MG63 (cell line): ENCODE measurements around the gene EPN2. TPM values are rescaled to one million over a fixed set of nuclear protein-coding genes. Genes with fewer than 3 reads are reported as not detected.

Experiments used
- DNase-seq: peaks from one replicate; pipeline ENCODE4 v3.0.0-alpha.2; 2020
- H3K27me3 ChIP-seq: fragments of 250-450 bp; sonication (Bioruptor Pico); 2 replicates; pipeline ENCODE4 v1.5.1; 2020; ENCODE audit warnings: mild to moderate bottlenecking, moderate library complexity
- H3K36me3 ChIP-seq: fragments of 250-450 bp; sonication (Bioruptor Pico); 2 replicates; pipeline ENCODE4 v1.5.1; 2020; ENCODE audit warnings: mild to moderate bottlenecking, moderate library complexity
- H3K4me3 ChIP-seq: fragments of 250-450 bp; sonication (Bioruptor Pico); 2 replicates; pipeline ENCODE4 v1.5.1; 2020; ENCODE audit warnings: mild to moderate bottlenecking, moderate library complexity
- H3K9me3 ChIP-seq: fragments of 250-450 bp; sonication (Bioruptor Pico); 2 replicates; pipeline ENCODE4 v1.5.1; 2020; ENCODE audit warnings: mild to moderate bottlenecking, moderate library complexity
- total RNA-seq: library from RNA; depleted of rRNA; stranded (reverse); fragments of >200 nt; shearing (Covaris generic); gene quantifications from 2 replicates; pipeline ENCODE4 v1.2.3, GENCODE V29; 2014; ENCODE audit warnings: low replicate concordance

Gene EPN2
- total RNA-seq, 1 experiment from 2014 or later = 16.4 TPM

DNA sequence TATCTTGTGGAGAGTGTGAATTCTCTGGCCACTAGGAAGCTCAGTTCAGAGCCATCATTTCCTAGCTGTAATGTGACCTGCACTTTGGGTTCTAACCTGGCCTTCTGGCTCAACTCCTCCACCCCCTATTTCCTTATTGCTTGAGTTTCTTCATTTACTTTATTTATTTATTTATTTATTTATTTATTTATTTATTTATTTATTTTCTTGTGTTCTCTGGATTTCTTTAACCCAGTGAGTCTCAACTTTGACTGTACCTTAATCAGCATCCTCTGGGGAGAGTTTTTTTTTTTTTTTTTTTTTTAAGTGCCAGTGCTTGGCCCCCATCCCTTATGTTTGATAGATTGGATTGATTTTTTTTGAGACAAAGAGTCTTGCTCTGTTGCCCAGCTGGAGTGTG is 18.1 kb downstream of the EPN2 start:
- H3K27me3 ChIP-seq = no peaks in the 10 kb centered on the region
- no peak for DNase-seq
- H3K4me3 ChIP-seq = no peak overlapping the region
- H3K9me3 ChIP-seq = no peaks in the 10 kb centered on the region
- H3K36me3 ChIP-seq = no peaks in the 10 kb centered on the region

DNA sequence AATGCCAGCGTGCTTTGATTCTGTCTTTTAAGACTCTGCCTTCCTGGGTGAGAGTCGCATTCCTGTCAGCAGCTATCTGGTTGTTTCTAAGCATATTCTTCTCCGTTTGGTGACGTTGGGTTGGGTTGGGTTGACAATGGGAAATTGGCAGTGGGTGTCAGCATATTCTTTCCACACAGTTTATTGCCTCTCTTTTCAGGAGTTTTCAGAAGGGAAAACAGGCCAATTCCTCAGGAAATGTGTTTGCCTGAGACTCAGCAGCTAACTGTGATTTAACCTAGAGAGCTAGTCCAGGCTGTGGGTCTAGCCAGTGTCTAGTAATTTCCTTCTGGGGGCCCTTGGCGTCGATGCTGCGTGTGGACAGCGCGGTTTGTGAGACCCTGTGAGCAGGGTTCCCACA is 21.2 kb downstream of the EPN2 start:
- DNase-seq = no peak
- Histone ChIP-seq H3K27me3 (no peaks in the 10 kb centered on the region), H3K9me3 (no peaks in the 10 kb centered on the region)

DNA sequence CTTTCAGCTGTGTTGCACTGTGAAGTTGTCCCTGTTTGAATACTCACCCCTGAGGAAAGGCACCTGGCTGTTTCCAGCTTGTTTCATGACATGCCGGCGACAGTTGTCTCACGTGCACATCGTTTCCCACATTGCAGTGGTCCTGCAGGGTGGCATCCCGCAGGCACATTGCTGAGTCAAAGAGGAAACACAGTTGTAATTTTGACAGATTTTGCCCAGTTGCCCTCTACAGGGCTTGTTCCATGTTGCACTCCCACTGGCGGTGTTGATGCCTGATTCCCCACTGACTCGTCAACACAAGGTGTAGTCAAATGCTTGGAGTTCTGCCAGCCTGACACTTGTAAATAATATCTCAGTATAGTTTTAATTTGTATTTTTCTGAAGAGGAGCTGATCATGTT is 23.8 kb downstream of the EPN2 start:
- no peaks in the 10 kb centered on the region for H3K9me3 ChIP-seq
- H3K36me3 ChIP-seq = no peaks in the 10 kb centered on the region
- no peaks in the 10 kb centered on the region for H3K27me3 ChIP-seq
- peak; percentile 8 for DNase-seq
- H3K4me3 ChIP-seq = no peak overlapping the region

More for the DNA sequence above, 21.2 kb downstream of the EPN2 start:
- Histone ChIP-seq H3K36me3 (no peaks in the 10 kb centered on the region), H3K4me3 (no peak overlapping the region)

GRCh38 chr17:19261426-19261825 is 24.3 kb downstream of the EPN2 start:
- H3K4me3 ChIP-seq = no peak overlapping the region
- no peaks in the 10 kb centered on the region for H3K36me3 ChIP-seq
- no peaks in the 10 kb centered on the region for H3K9me3 ChIP-seq
- no peak for DNase-seq
- H3K27me3 ChIP-seq = no peaks in the 10 kb centered on the region

DNA sequence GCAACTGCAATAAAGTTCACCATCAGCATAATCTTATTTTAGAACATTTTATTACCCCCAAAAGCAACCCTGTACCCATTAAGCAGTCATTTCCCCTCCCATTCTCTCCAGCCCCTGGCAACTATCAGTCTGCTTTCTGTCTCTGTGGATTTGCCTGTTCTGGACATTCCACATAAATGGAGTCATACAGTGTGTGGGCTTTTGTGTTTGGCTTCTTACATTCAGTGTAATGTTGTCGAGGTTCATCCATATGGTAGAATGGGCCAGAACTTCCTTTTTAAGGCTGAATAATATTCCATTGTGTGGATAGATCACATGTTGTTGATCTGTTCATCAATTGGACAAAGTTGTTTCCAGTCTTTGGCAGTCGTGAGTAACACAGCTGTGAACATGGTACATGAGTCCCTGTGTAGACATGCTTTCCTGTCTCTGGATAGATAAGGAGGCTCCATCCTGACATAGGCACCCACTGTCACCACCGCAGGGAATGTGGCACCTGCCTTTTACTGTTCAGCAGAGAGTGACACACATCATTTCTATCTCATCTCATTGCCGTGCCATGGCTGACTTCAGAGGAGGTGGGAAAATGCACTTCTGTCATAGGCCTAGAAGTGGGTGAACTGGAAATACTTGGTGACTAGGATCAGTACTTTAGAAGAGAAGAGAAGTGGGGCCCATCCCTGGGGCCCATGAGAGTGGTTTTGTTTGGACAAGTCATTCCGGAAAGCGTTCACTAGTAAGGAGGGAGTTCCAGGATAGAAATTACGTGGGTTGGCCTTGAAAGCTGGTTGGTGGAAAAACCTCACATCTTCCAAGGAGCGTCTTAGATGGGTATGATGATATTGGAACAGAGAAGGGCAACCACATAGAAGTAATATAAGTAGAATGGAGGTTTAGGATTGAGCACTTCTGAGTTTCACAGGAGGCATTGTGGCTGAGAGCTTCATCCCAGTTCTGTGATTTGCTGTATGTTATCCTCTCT is 25.8 kb downstream of the EPN2 start:
- Histone ChIP-seq H3K9me3 (no peaks in the 10 kb centered on the region), H3K27me3 (no peaks in the 10 kb centered on the region), H3K36me3 (no peaks in the 10 kb centered on the region), H3K4me3 (no peak overlapping the region)
- no peak for DNase-seq

DNA sequence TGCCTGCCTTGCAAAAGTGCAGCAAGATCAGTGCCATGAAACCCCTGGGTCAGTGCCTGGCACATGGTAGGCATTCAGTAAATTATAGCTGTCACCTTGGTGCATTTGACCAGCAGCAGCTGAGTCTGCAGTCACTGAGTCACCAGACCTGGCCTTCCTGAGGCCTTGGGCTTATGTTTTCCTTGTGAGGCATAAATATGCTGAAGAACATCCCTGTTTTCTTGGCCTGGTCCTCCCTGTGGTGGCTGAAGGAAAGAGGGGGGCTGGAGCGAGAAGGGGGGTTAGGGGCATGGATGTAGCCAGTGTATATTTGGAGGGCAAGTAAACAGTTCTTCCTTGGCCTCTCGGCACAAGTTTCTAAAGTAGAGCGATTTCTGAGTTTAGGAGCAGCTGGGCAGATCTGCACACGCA is 26.5 kb downstream of the EPN2 start:
- DNase-seq = peak; percentile 43
- Histone ChIP-seq H3K4me3 (no peak overlapping the region), H3K36me3 (no peaks in the 10 kb centered on the region), H3K9me3 (no peaks in the 10 kb centered on the region), H3K27me3 (no peaks in the 10 kb centered on the region)

DNA sequence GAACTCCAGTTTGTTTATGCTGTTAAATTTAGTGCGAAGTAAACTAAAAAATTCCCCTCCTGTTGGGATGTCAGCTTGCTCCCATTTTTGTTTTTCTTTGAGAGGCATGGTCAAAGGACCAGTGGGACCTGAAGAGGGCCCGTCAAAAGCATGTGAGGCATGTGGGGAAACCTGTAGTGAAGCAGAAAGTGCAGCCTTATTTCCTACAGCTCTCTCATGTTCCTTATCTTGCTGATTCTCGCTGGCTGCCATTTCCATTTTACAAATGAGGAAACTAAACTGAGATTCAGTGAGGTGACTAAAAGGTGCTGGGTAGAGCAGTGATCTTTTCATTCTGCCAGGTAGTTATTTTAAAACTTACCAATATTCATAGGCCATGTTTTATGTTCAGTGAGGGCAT is 27.1 kb downstream of the EPN2 start:
- Histone ChIP-seq H3K4me3 (no peak overlapping the region), H3K9me3 (no peaks in the 10 kb centered on the region), H3K36me3 (no peaks in the 10 kb centered on the region), H3K27me3 (no peaks in the 10 kb centered on the region)
- DNase-seq = no peak

DNA sequence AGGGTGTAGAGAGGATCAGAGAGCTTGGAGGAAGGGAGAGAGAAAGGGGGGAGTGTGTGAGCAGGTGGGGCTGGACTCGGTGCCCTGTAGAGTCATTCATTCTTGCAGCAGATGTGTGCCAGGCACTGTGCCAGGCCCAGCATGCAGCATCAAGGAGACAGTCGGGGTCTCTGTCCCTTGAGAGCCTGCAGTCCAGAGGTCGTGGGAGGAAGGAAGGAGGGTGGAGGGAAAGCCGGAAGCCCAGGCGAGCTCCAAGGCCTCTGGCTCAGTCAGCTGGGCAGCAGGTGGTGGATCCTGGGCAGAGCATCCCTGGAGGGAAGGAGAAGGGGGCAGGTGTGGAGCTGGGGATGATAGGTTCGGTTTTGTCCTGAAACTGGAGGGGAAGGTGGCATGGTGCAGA is 27.5 kb downstream of the EPN2 start:
- Histone ChIP-seq H3K9me3 (no peaks in the 10 kb centered on the region), H3K36me3 (no peaks in the 10 kb centered on the region), H3K4me3 (no peak overlapping the region), H3K27me3 (no peaks in the 10 kb centered on the region)
- DNase-seq = no peak

DNA sequence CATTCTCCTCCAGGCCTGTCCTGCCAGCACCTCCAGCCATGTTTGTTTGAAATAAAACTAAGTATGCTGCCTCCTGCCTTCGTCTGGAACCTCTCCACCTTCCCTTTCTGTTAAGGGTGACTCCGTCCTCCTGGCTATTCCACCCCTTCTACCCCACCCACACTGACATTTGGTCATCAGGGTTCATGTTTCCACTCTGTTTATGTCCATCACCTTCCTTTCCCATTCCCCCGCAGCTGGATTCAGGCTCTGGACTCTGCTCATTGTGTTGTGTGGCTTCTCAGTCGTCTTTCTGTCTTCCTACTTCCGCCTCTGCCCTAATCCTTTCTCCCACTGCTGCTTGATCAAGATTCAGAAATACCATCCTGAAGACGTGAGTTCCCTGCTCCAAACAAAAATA is 28.6 kb downstream of the EPN2 start:
- no peak overlapping the region for H3K4me3 ChIP-seq
- H3K9me3 ChIP-seq = no peaks in the 10 kb centered on the region
- H3K36me3 ChIP-seq = no peaks in the 10 kb centered on the region
- H3K27me3 ChIP-seq = no peaks in the 10 kb centered on the region
- no peak for DNase-seq

- H3K36me3 ChIP-seq = no peaks in the 10 kb centered on the region
- no peaks in the 10 kb centered on the region for H3K9me3 ChIP-seq
- H3K27me3 ChIP-seq = no peaks in the 10 kb centered on the region
- no peak for DNase-seq
- no peak overlapping the region for H3K4me3 ChIP-seq
Observed at GRCh38 chr17:19268611-19269010, 31.4 kb downstream of the EPN2 start.

DNA sequence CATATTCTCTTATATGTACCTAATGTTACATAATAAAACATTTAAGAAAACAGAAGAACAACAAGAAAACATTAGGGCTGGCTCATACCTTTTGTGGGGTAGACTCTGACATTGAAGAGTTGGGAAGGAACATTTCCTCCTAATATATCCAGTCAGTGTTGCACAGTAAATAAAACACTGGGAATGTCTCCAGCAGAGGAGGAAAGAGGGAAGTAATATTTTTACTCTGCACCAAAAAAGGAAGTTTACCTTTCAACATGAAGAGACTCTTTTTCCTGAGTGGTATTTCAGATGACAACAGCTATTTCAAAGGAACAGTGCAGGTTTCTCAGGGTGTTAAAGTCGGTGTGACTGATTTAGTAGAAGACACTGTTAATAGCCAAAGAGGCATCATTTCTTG is 31.9 kb downstream of the EPN2 start:
- DNase-seq = no peak
- no peak overlapping the region for H3K4me3 ChIP-seq
- no peaks in the 10 kb centered on the region for H3K36me3 ChIP-seq
- no peaks in the 10 kb centered on the region for H3K27me3 ChIP-seq
- no peaks in the 10 kb centered on the region for H3K9me3 ChIP-seq

DNA sequence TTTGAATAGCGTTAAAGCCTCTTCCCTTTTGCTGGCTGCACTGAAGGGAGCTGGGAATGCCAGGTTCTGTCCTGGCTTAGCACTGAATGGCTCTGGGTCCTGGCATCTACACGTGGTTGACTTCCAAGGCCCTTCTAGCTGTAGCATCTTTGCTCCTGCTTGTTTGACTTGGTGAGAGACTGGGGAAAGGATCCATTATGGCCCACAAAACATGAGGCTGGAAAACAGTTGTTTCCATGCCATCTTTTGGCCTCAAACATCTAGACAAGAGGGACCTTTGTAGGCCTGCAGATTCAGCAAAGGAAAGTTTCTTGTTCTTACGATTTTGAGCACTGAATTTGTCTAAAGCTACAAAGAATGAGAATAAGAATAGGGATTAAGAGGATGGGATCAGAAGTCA is 32.5 kb downstream of the EPN2 start:
- DNase-seq = no peak
- Histone ChIP-seq H3K27me3 (no peaks in the 10 kb centered on the region), H3K9me3 (no peaks in the 10 kb centered on the region), H3K36me3 (no peaks in the 10 kb centered on the region), H3K4me3 (no peak overlapping the region)

DNA sequence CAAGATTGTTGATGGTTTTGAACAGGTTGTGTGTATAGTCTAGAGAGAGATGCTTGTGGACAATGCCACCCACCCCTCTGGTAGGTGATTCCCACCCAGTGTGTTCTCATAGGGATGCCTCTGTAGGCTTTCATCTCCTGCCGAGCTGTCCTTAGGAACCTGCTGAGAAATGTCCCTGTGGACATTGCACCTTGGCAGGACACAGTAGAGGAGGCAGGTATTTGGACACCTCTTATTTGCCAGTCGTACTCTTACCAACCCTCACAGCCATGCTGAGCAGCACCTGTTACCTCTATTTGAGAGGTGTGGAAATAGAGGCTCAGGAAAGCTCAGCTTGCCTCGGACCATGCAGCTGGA is 33.2 kb downstream of the EPN2 start:
- Histone ChIP-seq H3K36me3 (no peaks in the 10 kb centered on the region), H3K27me3 (no peaks in the 10 kb centered on the region)
- no peak for DNase-seq

GRCh38 chr17:19270704-19271611 is 33.8 kb downstream of the EPN2 start:
- no peaks in the 10 kb centered on the region for H3K9me3 ChIP-seq
- no peak for DNase-seq
- H3K4me3 ChIP-seq = no peak overlapping the region
- no peaks in the 10 kb centered on the region for H3K27me3 ChIP-seq
- no peaks in the 10 kb centered on the region for H3K36me3 ChIP-seq

More for the DNA sequence above, 33.2 kb downstream of the EPN2 start:
- Histone ChIP-seq H3K9me3 (no peaks in the 10 kb centered on the region), H3K4me3 (no peak overlapping the region)

DNA sequence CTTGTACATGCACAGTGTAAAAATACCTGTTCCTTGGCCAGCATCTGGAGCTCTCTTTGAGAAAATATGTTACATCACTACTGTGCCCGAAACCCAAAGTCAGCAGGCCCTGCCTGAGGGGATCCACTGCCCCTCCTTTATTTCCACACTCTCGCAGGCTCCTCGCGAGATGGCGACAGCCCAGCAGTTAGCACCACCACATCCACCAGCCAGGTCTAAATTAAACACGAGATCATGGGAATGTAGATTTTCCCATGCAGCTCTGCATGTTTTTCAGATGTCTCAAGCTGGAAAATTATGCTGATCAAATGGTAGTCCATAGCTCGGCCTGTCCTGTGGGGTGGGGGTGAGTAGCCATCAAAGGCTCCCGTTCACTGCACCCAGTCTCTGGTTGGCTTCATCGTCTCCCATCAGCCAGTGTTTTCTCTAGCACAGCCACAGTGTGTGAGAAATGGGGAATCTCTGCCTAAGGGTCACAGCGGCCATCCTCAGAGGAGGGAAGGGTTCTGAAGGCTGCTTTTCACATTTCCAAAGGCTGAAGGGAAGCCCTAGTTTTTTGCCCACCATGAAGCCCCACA is 34.7 kb downstream of the EPN2 start:
- H3K36me3 ChIP-seq = no peaks in the 10 kb centered on the region
- H3K9me3 ChIP-seq = no peaks in the 10 kb centered on the region
- no peak overlapping the region for H3K4me3 ChIP-seq
- no peak for DNase-seq
- no peaks in the 10 kb centered on the region for H3K27me3 ChIP-seq

DNA sequence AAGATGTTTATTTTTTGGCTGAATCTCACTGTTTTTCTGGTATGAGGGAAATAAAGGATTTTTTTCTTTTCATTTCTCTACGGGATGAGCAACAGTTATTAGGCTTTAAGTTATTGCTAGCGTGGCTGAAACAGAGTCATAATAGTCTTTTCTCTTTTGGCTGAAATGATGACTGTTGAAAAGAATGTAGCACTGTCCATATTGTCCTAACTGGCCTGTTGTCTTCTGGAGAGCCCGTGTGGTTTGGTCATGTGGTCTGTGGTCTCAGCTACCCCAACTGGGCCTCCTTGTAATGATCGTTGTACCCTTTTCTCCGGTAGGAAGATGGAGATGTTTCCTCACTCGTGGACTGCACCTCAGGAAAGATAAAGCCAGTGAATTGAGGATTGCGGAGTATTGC is 36.6 kb downstream of the EPN2 start:
- H3K9me3 ChIP-seq = no peaks in the 10 kb centered on the region
- no peaks in the 10 kb centered on the region for H3K36me3 ChIP-seq
- H3K4me3 ChIP-seq = no peak overlapping the region
- H3K27me3 ChIP-seq = no peaks in the 10 kb centered on the region
- DNase-seq = no peak

- Histone ChIP-seq H3K9me3 (no peaks in the 10 kb centered on the region), H3K27me3 (no peaks in the 10 kb centered on the region), H3K4me3 (no peak overlapping the region), H3K36me3 (no peaks in the 10 kb centered on the region)
- DNase-seq = no peak
Observed at GRCh38 chr17:19274893-19275292, 37.7 kb downstream of the EPN2 start.
